ENCODE data around the gene NIT1. TPM values are rescaled to one million over a fixed set of nuclear protein-coding genes. Genes with fewer than 3 reads are reported as not detected.

NIT1 gene
- total RNA-seq, 4 donors from 2014 or later = 1.0 to 36.9 (median 22.0) TPM

DNA sequence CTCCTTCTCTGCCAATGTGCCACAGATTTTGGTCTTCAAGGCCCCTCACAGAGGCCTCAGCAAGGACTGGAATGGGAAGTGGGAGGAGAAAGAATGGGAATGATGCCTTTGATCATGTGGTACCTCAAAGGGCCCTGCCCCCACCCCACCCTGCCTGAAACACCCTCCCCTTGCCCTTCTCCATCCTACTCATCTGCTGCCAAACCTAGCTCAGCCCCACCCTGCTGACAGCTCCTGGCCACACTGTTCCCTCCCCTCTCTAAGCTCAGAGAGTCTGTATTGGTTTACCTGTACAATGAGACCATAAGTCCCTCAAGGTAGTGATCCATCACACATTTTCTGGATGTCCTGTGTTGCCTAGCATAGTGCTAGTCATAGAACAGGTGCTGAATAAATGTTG, 41.5 kb upstream of the NIT1 start:
- TF ChIP-seq, protein P1, sequence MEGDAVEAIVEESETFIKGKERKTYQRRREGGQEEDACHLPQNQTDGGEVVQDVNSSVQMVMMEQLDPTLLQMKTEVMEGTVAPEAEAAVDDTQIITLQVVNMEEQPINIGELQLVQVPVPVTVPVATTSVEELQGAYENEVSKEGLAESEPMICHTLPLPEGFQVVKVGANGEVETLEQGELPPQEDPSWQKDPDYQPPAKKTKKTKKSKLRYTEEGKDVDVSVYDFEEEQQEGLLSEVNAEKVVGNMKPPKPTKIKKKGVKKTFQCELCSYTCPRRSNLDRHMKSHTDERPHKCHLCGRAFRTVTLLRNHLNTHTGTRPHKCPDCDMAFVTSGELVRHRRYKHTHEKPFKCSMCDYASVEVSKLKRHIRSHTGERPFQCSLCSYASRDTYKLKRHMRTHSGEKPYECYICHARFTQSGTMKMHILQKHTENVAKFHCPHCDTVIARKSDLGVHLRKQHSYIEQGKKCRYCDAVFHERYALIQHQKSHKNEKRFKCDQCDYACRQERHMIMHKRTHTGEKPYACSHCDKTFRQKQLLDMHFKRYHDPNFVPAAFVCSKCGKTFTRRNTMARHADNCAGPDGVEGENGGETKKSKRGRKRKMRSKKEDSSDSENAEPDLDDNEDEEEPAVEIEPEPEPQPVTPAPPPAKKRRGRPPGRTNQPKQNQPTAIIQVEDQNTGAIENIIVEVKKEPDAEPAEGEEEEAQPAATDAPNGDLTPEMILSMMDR (IDR thresholded peaks at IDR 0.05) = no peak
- no peak for TF ChIP-seq POLR2A (IDR thresholded peaks at IDR 0.05)
- H3K27ac ChIP-seq = no peak overlapping the region
- H3K4me1 ChIP-seq = no peaks in the 10 kb centered on the region
- H3K9me3 ChIP-seq = no peaks in the 10 kb centered on the region
- no peak for DNase-seq
- no peak overlapping the region for H3K4me3 ChIP-seq
- no peaks in the 10 kb centered on the region for H3K27me3 ChIP-seq
- intact Hi-C loops (cut with DNase I; ENCODE audit: low total_unique reads) = no loop called here
- H3K36me3 ChIP-seq = no peaks in the 10 kb centered on the region

DNA sequence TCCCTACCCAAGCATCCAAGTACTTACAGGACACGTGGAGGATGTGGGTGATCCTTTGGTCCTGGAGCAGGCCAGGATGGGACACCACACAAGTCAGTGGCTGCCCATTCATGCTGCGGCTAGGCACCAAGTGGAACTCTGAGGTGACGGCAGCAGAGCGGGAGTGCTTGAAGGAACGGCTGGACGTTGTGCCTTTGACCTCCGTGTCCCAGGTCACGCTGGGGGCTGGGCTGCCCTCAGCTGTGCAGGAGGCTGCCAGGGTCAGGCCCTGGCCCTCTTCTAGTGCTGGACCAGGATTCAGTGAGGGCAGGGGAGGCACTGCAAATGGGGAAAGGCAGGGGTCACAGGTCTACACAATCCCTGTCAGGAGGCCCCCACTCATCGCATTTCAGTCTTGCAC, 40.5 kb upstream of the NIT1 start:
- Histone ChIP-seq H3K27me3 (no peaks in the 10 kb centered on the region), H3K9me3 (no peaks in the 10 kb centered on the region), H3K36me3 (no peaks in the 10 kb centered on the region), H3K4me1 (no peaks in the 10 kb centered on the region), H3K27ac (no peak overlapping the region), H3K4me3 (no peak overlapping the region)
- DNase-seq = no peak
- intact Hi-C loops (cut with DNase I; ENCODE audit: low total_unique reads) = no loop called here
- TF ChIP-seq, protein P1 (IDR thresholded peaks at IDR 0.05) = no peak
- TF ChIP-seq POLR2A (IDR thresholded peaks at IDR 0.05) = no peak

DNA sequence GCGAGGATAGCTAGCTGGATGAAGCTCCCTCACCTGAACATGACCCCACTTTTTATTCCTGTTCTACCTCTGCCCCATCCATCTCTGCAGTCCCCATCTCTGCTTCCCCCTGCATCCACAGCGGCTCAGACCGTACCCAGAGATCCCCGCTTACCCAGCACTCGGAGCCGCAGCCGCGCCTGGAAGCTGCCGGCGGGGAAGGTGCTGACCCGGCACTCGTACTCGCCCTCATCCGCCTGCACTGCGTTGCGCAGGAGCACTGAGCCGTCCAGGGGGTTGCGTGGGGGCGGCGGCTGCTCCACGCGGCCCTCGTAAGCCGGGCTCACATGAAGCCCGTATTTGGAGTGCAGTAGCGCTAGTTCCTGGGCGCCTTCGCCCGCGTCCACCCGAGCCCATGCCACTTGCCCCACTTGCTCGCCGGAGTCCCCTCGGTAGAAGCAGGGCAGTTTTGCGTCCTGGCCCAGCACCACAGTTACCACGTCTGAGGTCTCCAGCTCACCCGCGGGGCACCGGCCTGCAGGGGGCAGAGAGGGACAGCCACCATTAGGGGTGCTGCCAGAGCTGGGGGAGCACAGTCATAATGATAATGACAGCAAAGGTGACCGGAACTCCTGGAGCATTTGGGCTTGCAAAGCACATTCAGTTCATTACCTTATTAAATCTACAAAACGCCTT, 38.3 kb upstream of the NIT1 start:
- H3K27me3 ChIP-seq = no peaks in the 10 kb centered on the region
- no peak overlapping the region for H3K27ac ChIP-seq
- H3K36me3 ChIP-seq = no peaks in the 10 kb centered on the region
- TF ChIP-seq POLR2A (IDR thresholded peaks at IDR 0.05) = no peak
- TF ChIP-seq, protein P1 (IDR thresholded peaks at IDR 0.05) = no peak
- H3K4me3 ChIP-seq = no peak overlapping the region
- DNase-seq = no peak
- intact Hi-C loops (cut with DNase I; ENCODE audit: low total_unique reads) = no loop called here
- no peaks in the 10 kb centered on the region for H3K4me1 ChIP-seq
- no peaks in the 10 kb centered on the region for H3K9me3 ChIP-seq

DNA sequence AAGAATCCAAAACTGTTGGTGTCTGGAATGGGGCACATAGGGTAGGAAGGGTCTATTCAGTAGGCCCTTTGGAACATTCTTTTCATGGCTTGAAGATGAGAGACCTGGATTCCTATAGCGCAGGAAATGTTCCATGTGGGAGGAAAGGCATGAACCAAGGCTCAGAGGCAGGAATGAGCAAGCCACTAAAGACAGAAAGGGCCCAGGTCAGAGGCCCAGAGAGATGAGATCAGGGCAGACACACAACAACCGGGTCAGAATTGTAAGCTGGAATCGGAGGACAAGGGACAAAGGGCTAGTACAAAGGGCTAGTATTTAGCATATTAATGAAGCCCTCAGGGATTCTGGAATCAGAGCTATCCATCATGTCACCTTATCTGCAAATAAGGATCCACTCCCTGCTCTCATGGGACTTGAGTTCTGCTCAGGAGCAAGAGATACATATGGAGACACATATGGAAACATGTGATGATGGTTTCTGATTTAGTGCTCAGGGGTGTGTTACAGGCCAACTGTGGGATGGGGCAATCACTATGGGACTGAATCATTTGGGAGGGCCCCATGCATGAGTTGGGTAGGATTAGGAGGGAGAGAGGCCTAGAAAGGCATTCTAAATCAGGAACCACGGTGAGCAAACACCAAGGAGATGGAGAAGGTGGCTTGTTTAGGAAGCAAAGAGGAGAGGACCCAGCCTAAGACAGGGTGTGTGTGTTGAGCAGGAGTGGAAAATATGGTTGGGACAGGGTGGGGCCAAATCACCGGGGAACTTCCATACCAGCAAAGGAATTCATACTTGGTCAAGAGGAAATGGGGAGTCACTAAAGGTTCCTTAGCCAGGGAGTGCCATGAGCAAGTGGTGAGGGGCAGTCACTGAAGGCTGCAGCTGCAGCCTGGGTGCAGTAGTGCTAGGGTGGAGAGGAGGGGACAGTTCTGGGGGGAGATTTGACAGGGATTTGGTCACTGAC, 37.2 kb upstream of the NIT1 start:
- Histone ChIP-seq H3K9me3 (no peaks in the 10 kb centered on the region), H3K4me1 (no peaks in the 10 kb centered on the region), H3K27me3 (no peaks in the 10 kb centered on the region), H3K36me3 (no peaks in the 10 kb centered on the region), H3K4me3 (no peak overlapping the region), H3K27ac (no peak overlapping the region)
- DNase-seq = no peak
- intact Hi-C loops (cut with DNase I; ENCODE audit: low total_unique reads) = no loop called here
- no peak for TF ChIP-seq POLR2A (IDR thresholded peaks at IDR 0.05)
- TF ChIP-seq, protein P1 (IDR thresholded peaks at IDR 0.05) = no peak

DNA sequence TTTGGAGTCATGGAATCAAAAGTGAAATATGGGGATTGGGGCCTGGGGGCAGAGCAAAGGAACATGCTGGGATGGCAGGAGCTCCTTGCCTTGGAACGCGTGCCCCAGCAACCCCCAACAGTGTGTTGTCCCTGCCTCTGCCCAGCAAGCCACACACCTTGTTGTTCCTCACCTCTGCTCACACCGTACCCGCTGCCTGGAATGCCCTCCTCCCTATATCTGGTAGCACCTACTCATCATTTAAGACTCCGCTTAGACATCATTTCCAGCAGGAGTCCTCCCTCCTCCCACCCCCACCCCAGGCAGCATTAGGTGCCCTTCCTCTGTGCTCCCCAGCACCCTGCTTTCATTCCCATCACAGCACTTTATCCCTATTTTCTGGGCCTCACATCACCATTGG, 36.4 kb upstream of the NIT1 start:
- intact Hi-C loops (cut with DNase I; ENCODE audit: low total_unique reads) = no loop called here
- no peak overlapping the region for H3K27ac ChIP-seq
- no peak for TF ChIP-seq POLR2A (IDR thresholded peaks at IDR 0.05)
- TF ChIP-seq, protein P1 (IDR thresholded peaks at IDR 0.05) = no peak

More for the DNA sequence above, 36.4 kb upstream of the NIT1 start:
- Histone ChIP-seq H3K9me3 (no peaks in the 10 kb centered on the region), H3K36me3 (no peaks in the 10 kb centered on the region), H3K4me3 (no peak overlapping the region), H3K27me3 (no peaks in the 10 kb centered on the region), H3K4me1 (no peaks in the 10 kb centered on the region)
- DNase-seq = no peak
